Measurements from ENCODE around the gene PTGER1.
"Not testable (repeated sequence)": the region's sequence is repeated elsewhere in the genome, so short reads cannot be mapped to it uniquely, and the experiment has no call there.

Gene PTGER1

DNA sequence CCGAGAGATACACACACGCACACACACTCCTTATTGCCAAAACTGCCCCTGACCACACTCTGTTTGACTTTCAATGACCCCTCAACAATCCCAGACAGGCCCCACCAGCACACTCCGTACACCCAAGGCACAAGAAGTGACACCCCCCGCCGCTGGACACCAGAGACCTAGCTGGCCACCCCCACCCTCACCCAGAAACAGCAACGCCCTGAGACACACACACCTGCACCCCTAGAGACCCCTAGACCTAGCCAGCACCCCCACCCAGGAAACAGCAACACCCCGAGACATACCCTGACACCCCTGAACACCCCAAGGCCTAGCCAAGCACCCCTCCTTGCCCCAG is 1.1 kb upstream of the PTGER1 start:
- DNase-seq (ENCODE audit: low read depth in 4 of 4, low spot score in 1 of 4), result no peak

DNA sequence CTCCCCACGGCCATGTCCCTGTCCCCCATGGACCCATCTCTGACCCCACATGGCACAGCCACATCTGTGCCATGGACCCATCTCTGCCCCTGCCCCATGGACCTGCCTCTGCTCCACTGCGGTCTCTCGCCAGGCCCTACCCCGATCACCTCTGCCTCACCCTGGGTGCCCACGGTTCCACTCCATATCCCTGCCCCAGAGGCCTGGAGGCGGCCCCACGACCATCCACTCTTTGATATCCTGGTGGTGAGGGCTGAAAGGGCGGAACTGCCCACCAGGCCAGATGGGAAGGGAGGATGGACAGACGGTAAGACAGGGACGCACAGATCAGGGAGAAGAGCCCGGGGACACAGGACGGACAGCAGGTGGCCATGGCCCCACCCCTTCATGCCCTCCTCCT is 327 bp downstream of the PTGER1 start:
- no peak for DNase-seq (ENCODE audit: low read depth in 4 of 4, low spot score in 1 of 4)

DNA sequence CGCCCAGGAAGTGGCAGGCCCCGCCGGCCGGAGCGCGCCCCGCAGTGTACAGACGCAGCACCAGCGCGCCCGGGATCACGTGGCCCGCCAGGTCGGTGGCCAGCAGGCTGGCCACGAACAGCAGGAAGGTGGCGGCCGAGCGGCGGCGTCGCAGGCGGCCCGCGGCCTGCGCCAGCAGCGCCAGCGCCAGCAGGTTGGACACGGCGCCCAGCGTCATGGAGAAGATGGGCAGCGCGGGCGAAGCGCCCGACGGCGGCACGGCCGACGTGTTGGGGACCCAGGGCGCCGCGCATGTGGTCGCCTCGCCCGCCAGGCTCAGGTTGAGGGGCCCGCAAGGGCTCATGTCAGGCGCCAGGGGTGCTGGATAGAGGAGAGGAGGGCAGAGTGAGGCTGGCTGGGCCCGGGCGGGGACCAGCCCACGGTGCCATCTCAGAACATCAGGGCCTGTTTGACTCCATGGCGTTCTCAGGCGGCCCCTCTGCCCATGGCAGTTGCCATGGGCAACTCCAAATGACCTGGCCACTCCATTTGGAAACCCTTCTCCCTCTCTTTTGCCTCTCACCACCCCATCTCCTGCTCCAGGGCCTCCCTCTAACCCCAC is 1.1 kb downstream of the PTGER1 start:
- DNase-seq (ENCODE audit: low read depth in 4 of 4, low spot score in 1 of 4), result no peak

DNA sequence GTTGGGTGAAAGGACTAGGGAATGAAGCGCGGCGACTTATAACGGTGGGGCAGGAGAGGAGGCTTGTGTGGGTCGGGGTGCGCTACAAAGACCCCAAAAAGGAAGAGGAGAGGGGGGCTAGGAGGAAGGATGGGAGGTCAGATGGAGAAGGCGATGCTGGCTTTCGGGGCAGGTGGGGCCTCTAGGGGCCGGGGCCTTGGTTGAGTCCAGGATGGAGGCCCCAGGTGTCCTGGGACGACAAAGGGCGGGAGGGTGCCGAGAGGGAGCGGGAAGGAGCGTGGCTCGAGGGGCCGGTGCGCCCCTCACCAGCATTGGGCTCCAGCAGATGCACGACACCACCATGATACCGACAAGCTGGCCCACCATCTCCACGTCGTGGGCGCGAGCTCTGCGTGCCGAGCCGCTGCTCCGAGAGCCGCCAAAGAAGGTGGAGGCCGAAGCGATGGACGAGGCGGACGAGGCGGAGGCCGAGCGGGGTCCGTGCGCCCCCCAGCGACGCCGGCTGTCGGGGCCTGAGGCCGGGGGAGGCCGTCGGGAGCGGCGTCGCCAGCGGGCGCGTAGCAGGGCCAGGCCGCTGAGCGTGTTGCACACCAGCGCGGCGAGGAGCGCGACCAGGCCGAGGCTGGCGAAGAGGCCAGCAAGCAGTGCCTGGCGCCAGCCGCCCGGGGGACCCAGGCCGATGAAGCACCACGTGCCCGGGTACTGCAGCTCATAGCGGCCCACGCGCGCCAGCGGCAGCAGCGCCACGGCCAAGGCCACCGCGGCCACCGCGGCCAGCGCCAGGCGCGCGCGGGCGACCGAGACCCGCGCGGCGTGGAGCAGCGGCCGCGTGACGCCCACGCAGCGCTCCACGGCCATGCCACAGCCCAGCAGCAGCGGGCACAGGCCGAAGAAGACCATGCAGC is 1.8 kb downstream of the PTGER1 start:
- DNase-seq (ENCODE audit: low read depth in 4 of 4, low spot score in 1 of 4), result no peak

DNA sequence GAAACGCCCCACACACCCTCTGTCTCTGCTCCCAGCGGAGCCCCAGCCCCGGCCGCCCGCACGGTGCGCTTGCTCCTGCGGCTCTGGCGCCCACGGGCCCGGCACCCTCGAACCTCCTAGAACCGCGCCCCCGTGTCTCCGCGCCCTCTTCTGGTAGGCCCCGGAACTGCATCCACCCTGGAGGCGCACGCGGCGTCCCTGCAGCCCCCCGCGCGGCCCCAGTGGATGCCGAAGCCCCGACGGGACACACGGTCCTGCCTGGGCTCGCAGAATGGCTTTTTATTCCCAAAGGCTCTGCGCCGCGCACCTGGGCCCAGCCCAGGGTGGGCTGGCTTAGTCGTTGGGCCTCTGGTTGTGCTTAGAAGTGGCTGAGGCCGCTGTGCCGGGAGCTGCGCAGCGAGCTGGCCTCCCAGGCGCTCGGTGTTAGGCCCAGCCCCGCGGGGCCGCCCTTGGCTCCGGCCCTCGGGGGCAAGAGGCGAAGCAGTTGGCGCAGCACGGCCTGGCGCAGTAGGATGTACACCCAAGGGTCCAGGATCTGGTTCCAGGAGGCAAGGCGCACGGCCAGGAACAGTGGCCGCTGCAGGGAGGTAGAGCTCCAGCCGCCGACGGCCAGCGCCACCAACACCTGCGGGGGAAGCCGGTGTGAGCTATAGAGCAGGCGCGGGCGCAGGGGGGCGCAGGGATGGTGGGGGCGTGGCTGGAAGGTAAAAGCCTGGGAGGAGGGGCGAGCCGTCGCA is 2.8 kb downstream of the PTGER1 start:
- DNase-seq (ENCODE audit: low read depth in 4 of 4, low spot score in 1 of 4), result peak; percentile 76 to 94 (median 83)

DNA sequence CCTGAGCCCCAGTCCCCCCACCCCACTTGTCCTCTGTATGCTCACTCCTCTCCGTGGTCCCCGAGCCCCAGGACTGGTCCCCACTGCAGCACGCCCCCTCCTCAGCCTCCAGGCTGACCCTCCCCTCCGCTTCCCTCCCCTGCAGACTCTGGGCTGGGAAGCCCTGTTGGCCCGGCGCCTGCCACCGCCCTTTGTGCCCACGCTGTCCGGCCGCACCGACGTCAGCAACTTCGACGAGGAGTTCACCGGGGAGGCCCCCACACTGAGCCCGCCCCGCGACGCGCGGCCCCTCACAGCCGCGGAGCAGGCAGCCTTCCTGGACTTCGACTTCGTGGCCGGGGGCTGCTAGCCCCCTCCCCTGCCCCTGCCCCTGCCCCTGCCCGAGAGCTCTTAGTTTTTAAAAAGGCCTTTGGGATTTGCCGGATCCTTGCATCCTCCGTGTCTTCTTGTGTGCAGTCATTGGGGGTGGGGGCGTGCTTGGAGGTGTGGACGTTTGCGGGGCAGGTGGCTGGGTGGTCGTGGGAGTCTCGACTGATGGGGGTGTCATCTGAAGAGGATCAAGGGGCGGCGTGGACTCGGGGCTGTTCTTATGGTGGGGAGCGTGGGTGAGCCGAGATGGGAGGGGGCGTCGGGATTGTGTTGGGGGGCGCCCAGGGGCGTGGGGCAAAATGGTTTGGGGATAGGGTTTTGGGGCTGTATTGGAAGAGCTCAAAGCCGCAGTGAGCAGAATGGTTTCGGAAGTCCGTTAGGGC is 3.5 kb downstream of the PTGER1 start:
- no peak for DNase-seq (ENCODE audit: low read depth in 4 of 4, low spot score in 1 of 4)

DNA sequence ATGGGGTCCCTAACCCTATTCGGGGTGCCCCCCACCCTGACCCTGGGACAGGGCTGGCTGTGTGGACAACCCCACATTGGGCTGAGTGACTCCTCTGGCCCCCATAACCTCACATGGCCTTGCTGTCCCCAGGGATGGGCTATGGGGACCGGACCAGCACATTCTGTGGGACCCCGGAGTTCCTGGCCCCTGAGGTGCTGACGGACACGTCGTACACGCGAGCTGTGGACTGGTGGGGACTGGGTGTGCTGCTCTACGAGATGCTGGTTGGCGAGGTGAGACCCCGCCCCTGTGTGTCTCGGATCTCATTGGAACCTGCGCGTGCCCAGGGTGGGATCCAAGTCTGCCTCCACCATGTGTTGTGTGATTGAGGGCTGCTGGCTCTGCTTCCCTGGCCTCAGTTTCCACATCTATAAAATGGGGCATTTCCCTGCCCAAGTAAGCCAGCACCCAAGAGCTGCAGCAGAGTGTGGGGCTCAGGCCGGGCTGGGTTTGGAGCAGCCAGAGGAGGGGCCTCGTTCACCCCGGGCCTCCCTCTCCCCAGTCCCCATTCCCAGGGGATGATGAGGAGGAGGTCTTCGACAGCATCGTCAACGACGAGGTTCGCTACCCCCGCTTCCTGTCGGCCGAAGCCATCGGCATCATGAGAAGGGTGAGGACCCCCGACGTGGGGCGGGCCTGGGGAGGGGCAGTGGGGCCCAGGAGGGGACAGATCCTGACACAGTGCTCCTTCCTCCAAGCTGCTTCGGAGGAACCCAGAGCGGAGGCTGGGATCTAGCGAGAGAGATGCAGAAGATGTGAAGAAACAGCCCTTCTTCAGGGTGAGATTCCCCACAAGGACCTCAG is 4.9 kb downstream of the PTGER1 start:
- DNase-seq (ENCODE audit: low read depth in 4 of 4, low spot score in 1 of 4), result no peak

DNA sequence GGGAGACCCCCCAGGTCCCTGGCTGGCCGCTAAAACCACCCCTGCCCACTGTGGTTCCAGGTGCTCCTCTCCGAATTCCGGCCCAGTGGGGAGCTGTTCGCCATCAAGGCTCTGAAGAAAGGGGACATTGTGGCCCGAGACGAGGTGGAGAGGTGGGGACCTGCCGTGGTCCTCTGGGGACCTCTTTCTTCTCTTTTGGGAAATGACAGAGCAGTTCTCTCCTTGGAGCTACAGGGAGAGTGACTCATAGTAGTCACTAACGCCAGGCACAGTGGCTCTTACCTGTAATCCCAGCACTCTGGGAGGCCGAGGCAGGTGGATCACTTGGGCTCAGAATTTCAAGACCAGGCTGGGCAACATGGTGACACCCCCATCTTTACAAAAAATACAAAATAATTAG is 7.3 kb downstream of the PTGER1 start:
- DNase-seq (ENCODE audit: low read depth in 4 of 4, low spot score in 1 of 4), result no peak

DNA sequence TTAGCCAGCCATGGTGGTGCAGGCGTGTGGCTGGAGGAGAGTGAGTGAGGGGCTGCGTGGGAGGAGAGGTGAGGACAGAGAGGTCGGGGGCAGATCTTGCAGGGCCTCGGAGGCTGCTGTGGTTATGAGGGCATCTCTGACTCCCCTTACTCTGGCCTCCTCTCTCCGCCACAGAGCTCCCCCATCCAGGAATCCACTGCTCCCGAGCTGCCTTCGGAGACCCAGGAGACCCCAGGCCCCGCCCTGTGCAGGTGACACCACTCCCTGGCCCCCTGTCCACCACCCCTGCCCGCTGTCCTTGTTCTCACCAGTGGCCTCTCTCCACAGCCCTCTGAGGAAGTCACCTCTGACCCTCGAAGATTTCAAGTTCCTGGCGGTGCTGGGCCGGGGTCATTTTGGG is 7.8 kb downstream of the PTGER1 start:
- no peak for DNase-seq (ENCODE audit: low read depth in 4 of 4, low spot score in 1 of 4)

DNA sequence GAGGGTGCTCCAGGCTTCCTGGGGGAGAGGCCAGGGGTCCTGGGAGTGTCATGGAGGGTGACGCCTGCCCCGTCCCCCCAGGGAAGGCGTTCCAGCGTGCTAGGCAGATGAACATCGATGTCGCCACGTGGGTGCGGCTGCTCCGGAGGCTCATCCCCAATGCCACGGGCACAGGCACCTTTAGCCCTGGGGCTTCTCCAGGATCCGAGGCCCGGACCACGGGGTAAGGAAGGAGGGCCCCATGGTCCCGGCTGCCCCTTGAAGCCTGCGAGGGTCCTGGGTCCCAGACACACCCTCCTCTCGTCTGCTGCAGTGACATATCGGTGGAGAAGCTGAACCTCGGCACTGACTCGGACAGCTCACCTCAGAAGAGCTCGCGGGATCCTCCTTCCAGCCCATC is 11.4 kb downstream of the PTGER1 start:
- DNase-seq (ENCODE audit: low read depth in 4 of 4, low spot score in 1 of 4), result no peak

DNA sequence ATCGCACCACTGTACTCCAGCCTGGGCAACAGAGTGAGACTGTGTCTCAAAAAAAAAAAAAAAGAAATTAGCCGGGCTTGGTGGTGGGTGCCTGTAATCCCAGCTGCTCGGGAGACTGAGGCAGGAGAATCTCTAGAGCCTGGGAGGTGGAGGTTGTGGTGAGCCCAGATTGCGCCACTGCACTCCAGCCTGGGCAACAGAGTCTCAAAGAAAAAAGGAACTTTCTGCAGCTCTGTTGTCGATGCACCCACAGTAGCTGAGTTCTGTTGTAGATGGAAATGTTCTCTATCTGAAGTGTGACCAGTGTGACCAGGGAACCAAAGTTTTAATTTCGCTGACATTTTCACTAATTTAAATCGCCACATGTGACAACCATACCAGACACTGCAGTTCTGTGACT is 12.8 kb downstream of the PTGER1 start:
- not testable (repeated sequence) for DNase-seq (ENCODE audit: low read depth in 4 of 4, low spot score in 1 of 4)

DNA sequence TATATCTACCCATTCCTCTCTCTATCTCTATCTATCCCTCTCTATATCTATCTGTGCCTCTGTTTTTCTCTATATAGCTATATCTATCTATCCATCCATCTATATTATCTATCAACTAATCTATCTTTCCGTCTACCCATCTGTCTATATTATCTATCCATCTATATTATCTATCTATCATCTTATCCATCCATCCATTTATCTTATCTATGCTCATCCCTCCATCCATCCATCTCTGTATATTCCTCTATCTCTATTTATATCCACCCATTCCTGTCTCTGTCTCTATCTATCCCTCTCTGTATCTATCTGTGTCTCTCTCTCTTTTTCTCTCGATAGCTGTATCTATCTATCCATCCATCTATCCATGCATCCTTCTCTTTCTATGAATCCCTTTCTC is 14.2 kb downstream of the PTGER1 start:
- no peak for DNase-seq (ENCODE audit: low read depth in 4 of 4, low spot score in 1 of 4)

DNA sequence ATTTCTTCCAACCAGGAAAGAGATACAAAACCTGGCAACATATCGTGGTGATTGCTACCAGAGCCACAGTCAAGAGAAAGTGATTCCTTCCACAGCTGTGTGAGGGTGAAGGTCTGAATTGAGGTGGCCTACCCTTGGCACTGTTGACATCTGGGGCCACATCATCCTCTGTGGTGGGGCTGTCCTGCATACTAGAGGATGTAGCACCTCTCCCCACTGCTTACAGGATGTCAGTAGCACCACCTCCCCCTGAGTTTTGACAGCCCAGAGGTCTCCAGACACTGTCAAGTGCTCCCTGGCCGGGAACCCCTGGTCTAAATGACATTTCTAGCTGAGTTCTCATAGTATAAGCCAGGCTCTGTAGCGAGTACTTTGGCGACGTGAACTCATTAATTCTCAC is 15.5 kb downstream of the PTGER1 start:
- DNase-seq (ENCODE audit: low read depth in 4 of 4, low spot score in 1 of 4), result no peak

DNA sequence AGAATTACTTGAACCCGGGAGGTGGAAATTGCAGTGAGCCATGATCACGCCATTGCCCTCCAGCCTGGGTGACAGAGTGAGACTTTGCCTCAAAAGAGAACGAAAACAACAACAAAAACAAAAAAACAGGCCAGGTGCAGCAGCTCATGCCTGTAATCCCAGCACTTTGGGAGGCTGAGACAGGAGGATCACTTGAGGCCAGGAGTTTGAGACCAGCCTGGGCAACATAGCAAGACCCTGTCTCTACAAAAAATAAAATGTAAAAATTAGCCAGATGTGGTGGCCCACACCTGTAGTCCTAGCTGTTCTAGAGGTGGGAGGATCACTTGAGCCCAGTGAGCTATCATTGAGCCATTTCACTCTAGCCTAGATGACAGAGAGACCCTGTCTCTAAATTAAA is 22.9 kb downstream of the PTGER1 start:
- DNase-seq (ENCODE audit: low read depth in 4 of 4, low spot score in 1 of 4), result not testable (repeated sequence)

DNA sequence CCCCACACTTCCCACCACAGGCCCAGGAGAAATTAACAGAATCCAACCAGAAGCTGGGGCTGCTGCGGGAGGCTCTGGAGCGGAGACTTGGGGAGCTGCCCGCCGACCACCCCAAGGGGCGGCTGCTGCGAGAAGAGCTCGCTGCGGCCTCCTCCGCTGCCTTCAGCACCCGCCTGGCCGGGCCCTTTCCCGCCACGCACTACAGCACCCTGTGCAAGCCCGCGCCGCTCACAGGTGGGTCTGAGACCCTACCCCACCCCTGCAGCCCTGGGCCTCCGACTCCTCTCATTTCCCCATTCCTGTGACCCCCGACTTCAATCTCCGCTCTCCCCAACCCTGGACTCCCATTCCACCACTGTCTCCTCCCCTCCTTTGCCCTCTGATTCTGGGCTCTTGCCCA is 24.3 kb downstream of the PTGER1 start:
- no peak for DNase-seq (ENCODE audit: low read depth in 4 of 4, low spot score in 1 of 4)

DNA sequence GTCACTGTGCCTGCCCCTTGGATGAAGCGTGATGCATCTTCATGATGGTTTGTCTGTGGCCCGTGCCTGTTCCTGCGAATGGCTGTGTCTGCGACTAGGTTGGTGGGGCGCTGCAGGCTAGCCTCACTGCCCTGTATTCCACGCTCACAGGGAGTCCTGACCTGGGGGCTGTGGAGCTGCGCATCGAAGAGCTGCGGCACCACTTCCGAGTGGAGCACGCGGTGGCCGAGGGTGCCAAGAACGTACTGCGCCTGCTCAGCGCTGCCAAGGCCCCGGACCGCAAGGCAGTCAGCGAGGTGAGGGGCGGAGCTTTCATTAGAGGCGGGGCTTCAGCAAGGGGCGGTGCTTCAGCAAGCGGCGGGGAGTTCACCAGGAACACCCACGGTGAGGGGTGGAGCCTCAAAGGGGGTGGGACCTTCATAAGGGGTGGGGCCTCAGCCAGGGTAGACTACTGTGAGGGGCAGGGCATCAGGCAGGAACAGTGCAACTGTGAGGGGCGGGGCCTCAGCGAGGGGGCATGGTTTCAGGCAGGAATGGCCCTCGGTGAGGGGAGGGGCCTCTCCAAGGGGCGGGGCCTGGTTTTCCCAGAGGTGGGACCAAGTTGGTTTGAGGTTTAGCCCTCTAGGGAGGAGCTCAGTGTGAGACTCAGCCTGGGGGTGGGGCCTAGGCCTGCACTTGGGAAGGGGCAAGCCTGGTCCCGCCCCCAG is 24.8 kb downstream of the PTGER1 start:
- peak in 2 of 4 experiments; percentile 51 to 72 for DNase-seq (ENCODE audit: low read depth in 4 of 4, low spot score in 1 of 4)

DNA sequence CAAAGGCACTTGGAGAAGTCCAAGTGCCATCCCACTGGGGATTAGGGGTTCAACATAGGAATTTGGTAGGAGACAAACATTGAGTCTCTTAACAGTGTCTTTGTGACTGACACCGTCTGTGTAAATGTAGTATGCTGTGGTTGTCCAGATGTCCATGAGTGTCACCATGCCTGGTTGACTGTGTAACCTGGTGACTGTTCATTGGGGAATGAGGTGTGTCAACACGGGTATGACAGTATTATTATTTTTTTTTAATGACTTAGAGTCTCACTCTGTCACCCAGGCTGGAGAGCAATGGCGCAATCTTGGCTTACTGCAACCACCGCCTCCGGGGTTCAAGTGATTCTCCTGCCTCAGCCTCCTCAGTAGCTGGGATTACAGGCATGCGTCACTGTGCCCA is 25.8 kb downstream of the PTGER1 start:
- no peak for DNase-seq (ENCODE audit: low read depth in 4 of 4, low spot score in 1 of 4)

DNA sequence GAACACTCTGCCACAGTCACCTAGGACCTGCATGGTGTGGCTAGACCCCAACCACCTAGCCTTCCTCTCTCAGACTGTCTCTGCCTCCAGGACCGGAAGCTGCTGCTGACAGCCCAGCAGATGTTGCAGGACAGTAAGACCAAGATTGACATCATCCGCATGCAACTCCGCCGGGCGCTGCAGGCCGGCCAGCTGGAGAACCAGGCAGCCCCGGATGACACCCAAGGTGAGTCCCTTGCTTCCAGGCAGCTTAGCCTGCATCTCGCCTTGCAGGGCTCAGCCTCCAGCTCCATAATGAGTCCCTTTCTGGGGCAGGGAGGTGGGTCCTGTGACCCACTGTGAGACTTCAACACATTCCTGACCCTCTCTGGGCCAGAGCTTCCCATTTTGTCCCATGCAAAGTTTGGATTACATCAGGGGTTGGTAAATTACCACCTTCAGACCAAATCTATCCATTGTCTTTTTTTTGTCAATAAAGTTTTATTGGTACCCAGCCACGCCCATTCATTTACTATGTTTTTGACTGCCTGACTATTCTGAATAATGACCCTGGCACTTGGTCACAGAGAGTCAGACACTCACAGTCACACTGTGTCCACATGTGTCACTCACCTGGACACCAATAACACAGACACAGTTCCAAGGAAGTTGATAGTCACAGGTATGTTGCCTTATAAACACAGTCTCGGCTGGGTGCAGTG is 28.7 kb downstream of the PTGER1 start:
- DNase-seq (ENCODE audit: low read depth in 4 of 4, low spot score in 1 of 4), result no peak

DNA sequence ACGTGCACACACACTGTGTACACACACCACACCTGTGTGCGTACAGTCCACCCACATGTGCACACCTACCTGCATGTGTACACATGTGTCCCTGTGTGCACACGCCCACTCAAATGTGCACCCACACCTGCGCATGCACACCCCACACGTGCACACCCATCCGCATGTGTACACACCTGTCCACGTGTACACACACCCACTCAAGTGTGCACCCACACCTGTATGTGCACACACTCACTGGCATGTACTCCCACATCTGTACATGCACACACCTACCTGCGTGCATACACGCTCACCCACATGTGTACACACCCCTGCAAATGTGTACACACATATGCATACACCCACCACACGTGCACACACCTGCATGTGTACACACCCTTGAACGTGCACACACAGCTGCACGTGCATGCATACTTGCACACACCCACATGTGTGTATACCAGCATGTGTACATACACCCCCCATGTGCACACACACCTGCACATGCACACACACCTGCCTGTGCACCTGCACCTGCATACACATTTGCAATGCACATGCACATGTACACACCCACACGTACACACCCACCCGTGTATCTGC is 31.4 kb downstream of the PTGER1 start:
- no peak for DNase-seq (ENCODE audit: low read depth in 4 of 4, low spot score in 1 of 4)
